Measurements from ENCODE around the gene DCP1B. TPM values are rescaled to one million over a fixed set of nuclear protein-coding genes. Genes with fewer than 3 reads are reported as not detected.
A peak's percentile ranks its signal among the peaks of the same experiment; 100 is the strongest.

Gene DCP1B
- total RNA-seq, 8 experiments from 2014 or later = 12.7 to 24.5 (median 15.6) TPM

- peaks cover 5 to 21% of the 10 kb centered on the region in 2 donors for H3K4me1 ChIP-seq (replicated peaks in 1 of 2)
- WGBS, 10 experiments = 29 to 100% (median 83%) methylated on average over 1 to 4 of the region's 6 CpGs; no CpG with 5 or more reads in 5 of the 10 experiments
- peak in 1 of 8 experiments; percentile 40 for ATAC-seq (replicated peaks in 6 of 8)
- no peak overlapping the region for H3K4me3 ChIP-seq
- H3K27ac ChIP-seq = no peak overlapping the region
- in situ Hi-C loops (cut with MboI; ENCODE audit: low pct_unique_long_range_greater_than_20kb in 2 of 9, low sequenced_read_pairs in 9 of 9, unreplicated experiment in 9 of 9) = no loop called here
Measured at GRCh38 chr12:1918884-1919236, 85.4 kb downstream of the DCP1B start.

DNA sequence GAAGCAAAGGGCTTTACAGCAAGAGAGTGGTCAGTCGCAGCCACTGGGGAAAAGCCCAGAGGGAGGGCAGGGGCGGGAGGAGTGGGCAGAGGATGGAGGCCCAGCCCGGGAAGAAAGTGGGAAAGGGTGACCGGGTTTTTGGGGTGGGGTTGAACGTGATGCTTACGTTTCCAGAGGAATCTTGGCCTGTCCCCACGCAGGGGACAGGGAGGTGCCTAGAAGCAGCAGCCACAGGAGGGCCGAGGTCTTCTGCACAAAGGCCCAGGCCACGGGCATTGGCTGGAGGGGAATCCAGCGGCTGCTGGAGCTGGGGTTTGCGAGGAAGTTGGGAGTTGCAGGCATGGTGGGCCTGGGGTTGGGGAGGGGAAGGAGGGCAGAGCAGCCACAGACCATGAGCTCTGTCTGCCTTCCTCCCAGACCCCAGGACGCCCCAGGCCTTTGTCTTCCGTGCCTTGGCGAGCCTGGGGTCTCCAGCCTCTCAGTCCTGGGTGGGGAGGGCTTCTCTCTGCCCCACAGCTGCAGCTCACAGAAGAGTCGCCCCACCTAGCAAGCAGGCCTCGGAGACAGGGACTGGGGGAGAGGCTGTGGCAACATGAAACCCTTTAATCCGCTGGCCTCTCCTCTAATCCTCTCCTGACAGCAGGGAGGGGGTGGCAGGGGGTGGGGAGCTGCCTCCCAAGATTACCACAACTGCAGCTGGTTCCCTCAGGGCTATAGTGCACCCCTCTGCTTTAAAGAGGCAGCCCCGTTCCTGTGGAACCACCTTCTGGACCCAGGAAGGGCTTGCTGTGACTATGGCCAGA lies 86.0 kb downstream of the DCP1B start, which contains the start of gene CACNA2D4:
Gene CACNA2D4, minus strand, starts transcription at position 572 of the 803 bp plus-strand sequence. Its CDS starts 179 bp downstream, at position 393.
- H3K27ac ChIP-seq = no peak within 1 kb of the TSS
- no peak within 1 kb of the TSS for H3K4me3 ChIP-seq
- ATAC-seq (replicated peaks in 6 of 8) = peak in 3 of 8 experiments; percentile 31 to 59 (median 31)
- H3K4me1 ChIP-seq (replicated peaks in 1 of 2) = peaks cover 10 to 27% of the 10 kb centered on the region in 2 donors
- in situ Hi-C loops (cut with MboI; ENCODE audit: low pct_unique_long_range_greater_than_20kb in 2 of 9, low sequenced_read_pairs in 9 of 9, unreplicated experiment in 9 of 9) = no loop called here
- 53 to 77% methylated on average over 2 to 4 of the region's 18 CpGs; no CpG with 5 or more reads in 8 of the 10 experiments for WGBS, 10 experiments

GRCh38 chr12:1917172-1918070 lies 86.8 kb downstream of the DCP1B start:
- H3K4me3 ChIP-seq = no peak overlapping the region

GRCh38 chr12:1916371-1917171 lies 87.7 kb downstream of the DCP1B start:
- 68 to 100% (median 86%) methylated on average over 1 to 10 of the region's 18 CpGs; no CpG with 5 or more reads in 4 of the 10 experiments for WGBS, 10 experiments
- Histone ChIP-seq H3K4me1 (replicated peaks in 1 of 2) (peaks cover 10 to 28% of the 10 kb centered on the region in 2 donors), H3K4me3 (no peak overlapping the region), H3K27ac (no peak overlapping the region)
- in situ Hi-C loops (cut with MboI; ENCODE audit: low pct_unique_long_range_greater_than_20kb in 2 of 9, low sequenced_read_pairs in 9 of 9, unreplicated experiment in 9 of 9) = no loop called here
- ATAC-seq (replicated peaks in 6 of 8) = peak in 1 of 8 experiments; percentile 13

More at GRCh38 chr12:1917172-1918070, 86.8 kb downstream of the DCP1B start:
- in situ Hi-C loops (cut with MboI; ENCODE audit: low pct_unique_long_range_greater_than_20kb in 2 of 9, low sequenced_read_pairs in 9 of 9, unreplicated experiment in 9 of 9) = no loop called here
- Histone ChIP-seq H3K27ac (no peak overlapping the region), H3K4me1 (replicated peaks in 1 of 2) (peaks cover 10 to 28% of the 10 kb centered on the region in 2 donors)
- no peak for ATAC-seq (replicated peaks in 6 of 8)
- WGBS, 10 experiments = 60 to 100% (median 88%) methylated on average over 1 to 9 of the region's 22 CpGs; no CpG with 5 or more reads in 1 of the 10 experiments

- Histone ChIP-seq H3K4me3 (no peak overlapping the region), H3K27ac (peak overlapping the region in 1 of 2 donors; percentile 34), H3K4me1 (replicated peaks in 1 of 2) (peaks cover 10 to 28% of the 10 kb centered on the region in 2 donors)
- WGBS, 10 experiments = 0 to 82% (median 61%) methylated on average over 1 to 6 of the region's 18 CpGs; no CpG with 5 or more reads in 4 of the 10 experiments
- in situ Hi-C loops (cut with MboI; ENCODE audit: low pct_unique_long_range_greater_than_20kb in 2 of 9, low sequenced_read_pairs in 9 of 9, unreplicated experiment in 9 of 9) = no loop called here
- peak in 2 of 8 experiments; percentile 11 to 20 for ATAC-seq (replicated peaks in 6 of 8)
Measured at GRCh38 chr12:1915082-1915968, 88.9 kb downstream of the DCP1B start.

DNA sequence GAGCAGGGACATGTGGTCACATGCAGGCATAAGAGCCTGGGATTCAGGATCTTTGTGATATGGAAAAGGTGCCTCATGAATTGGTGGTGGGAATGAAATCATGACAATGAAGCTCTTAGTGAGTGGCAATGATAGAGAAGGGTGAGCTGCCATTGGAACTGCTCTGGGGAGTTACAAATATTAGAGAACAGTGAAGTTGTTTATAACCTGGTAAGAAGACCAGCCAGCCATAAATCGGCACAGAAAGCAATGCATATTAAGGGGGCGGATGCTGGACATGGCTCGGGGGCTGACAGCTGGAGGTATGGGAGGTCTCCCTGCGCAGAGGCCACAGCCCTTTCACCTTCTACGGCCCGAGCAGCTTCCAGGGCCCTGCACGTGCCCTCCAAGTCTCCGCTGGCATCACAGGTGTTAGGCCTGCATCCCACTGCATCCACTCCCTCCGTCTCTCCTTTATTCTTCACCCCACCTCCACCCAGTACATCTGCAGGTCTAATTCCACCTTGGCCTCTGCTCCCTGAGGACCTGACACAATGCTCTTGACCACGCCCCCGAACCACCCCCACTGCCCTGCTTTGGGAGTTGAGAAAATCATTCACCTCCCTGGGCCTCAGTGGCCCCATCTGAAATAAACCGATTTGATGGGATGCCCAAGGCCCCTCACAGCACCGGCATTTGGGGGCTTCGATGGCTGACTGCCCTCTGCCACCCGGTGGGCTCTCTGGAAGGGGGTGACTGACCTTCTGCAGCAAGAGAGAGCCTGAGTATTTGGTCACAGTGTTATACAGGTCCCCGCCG lies 89.9 kb downstream of the DCP1B start:
- H3K4me3 ChIP-seq = no peak overlapping the region
- in situ Hi-C loops (cut with MboI; ENCODE audit: low pct_unique_long_range_greater_than_20kb in 2 of 9, low sequenced_read_pairs in 9 of 9, unreplicated experiment in 9 of 9) = no loop called here
- peak overlapping the region in 1 of 2 donors; percentile 30 for H3K27ac ChIP-seq
- H3K4me1 ChIP-seq (replicated peaks in 1 of 2) = peaks cover 10 to 28% of the 10 kb centered on the region in 2 donors
- WGBS, 10 experiments = 24 to 100% (median 77%) methylated on average over 1 to 7 of the region's 17 CpGs; no CpG with 5 or more reads in 2 of the 10 experiments
- ATAC-seq (replicated peaks in 6 of 8) = no peak

DNA sequence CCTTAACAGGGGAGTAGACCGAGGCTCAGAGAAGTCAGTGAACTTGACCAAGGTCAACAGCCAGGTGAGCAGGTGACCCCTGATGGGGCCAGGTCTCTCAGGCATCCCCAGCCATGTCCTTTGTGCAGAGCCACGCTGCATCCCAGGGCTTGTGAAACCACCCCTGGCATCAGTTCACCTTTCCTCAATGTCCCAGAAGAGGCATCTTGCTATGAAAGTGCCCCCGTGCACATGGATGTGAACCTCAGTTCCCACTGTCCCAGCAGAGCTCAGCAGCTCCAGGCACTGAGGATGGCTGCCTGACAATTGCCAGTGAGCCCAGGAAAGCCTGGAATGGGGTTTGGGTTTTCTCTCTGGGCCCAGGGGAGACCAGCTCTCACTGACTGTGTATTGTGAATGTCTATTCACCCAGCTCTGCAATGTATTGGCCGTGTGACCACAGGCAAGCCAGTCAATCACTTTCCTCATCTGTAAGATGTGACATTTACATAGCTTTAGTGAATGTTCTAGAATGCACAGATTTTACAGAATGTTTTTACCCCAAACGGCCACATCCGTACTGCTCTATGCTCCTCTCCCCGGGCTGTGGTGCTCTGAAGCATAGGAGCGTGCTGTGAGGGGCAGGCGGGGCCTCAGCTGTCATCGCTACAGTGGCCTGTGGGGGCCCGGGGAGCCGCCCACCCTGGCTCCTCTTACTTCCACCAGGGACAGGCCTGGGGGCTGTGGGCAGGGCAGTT lies 90.7 kb downstream of the DCP1B start:
- H3K4me1 ChIP-seq (replicated peaks in 1 of 2) = peaks cover 10 to 25% of the 10 kb centered on the region in 2 donors
- peak overlapping the region in 1 of 2 donors; percentile 30 for H3K27ac ChIP-seq
- no peak overlapping the region for H3K4me3 ChIP-seq
- 20 to 80% (median 55%) methylated on average over 1 to 7 of the region's 12 CpGs; no CpG with 5 or more reads in 4 of the 10 experiments for WGBS, 10 experiments
- in situ Hi-C loops (cut with MboI; ENCODE audit: low pct_unique_long_range_greater_than_20kb in 2 of 9, low sequenced_read_pairs in 9 of 9, unreplicated experiment in 9 of 9) = no loop called here
- peak in 6 of 8 experiments; percentile 38 to 94 (median 77) for ATAC-seq (replicated peaks in 6 of 8)

DNA sequence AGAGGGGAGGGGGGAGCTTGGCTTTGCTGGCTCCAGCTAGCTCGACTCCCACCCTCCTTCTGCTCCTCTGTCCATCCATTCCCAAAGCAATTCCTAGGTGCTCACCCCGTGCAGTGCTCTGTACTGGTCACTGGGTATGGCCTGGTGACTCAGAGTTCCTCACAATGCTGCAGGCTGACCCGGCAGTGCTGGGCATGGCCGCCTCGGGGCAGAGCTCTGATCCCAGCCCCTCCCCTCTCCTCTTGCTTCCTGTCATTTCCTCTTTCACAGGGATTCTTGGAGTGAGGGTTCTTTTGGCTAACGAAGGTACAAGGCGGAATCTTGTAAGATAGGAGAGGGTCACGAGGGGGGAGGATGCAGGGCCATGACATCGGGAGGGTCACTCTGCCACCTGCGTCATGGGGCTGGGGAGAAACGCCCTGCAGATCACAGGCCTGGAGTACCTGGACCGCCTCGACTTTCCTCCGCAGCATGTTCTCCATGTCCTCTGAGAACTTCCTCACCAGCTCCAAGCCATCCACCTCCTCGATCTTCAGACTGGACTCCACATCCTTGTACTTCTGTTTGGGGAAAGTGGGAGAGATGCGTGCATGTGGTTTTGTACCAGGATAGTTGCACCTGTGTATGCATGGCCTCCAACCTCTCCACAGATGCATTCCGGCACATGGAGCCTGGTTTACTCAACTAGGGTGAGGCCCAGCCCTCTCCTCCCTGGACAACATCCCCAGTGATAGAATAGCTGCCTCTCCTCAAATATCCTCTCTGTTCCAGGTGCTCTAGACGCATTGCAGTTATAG lies 91.5 kb downstream of the DCP1B start:
- in situ Hi-C loops (cut with MboI; ENCODE audit: low pct_unique_long_range_greater_than_20kb in 2 of 9, low sequenced_read_pairs in 9 of 9, unreplicated experiment in 9 of 9) = no loop called here
- 45 to 87% (median 77%) methylated on average over 1 to 14 of the region's 18 CpGs; no CpG with 5 or more reads in 3 of the 10 experiments for WGBS, 10 experiments
- peak in 6 of 8 experiments; percentile 35 to 97 (median 59) for ATAC-seq (replicated peaks in 6 of 8)
- Histone ChIP-seq H3K4me3 (no peak overlapping the region), H3K27ac (no peak overlapping the region), H3K4me1 (replicated peaks in 1 of 2) (peaks cover 10 to 24% of the 10 kb centered on the region in 2 donors)

- peak in 1 of 8 experiments; percentile 48 for ATAC-seq (replicated peaks in 6 of 8)
- H3K4me3 ChIP-seq = no peak overlapping the region
- H3K27ac ChIP-seq = no peak overlapping the region
- in situ Hi-C loops (cut with MboI; ENCODE audit: low pct_unique_long_range_greater_than_20kb in 2 of 9, low sequenced_read_pairs in 9 of 9, unreplicated experiment in 9 of 9) = no loop called here
- H3K4me1 ChIP-seq (replicated peaks in 1 of 2) = peaks cover 10 to 24% of the 10 kb centered on the region in 2 donors
- WGBS, 10 experiments = 40 to 94% (median 69%) methylated on average over 1 to 3 of the region's 16 CpGs; no CpG with 5 or more reads in 4 of the 10 experiments
Measured at GRCh38 chr12:1911598-1912575, 92.4 kb downstream of the DCP1B start.

Measured in motor neuron (in vitro differentiated cells).